HCT116 (cell line): ENCODE measurements around the gene RASSF7. TPM values are rescaled to one million over a fixed set of nuclear protein-coding genes. Genes with fewer than 3 reads are reported as not detected.

ENCODE experiments used
- ATAC-seq: fragments of 200-7000 bp; cut with Tn5 transposase; 2 replicates; pipeline ENCODE4 v1.9.1; 2020; ENCODE audit warnings: mild to moderate bottlenecking, moderate library complexity
- BruUV-seq: library from RNA; stranded (reverse); fragments of 400-500 nt; replicated peaks from 2 replicates; lab custom pipeline; 2021; lab: Mats Ljungman, UMichigan
- CTCF ChIA-PET: fragments of 300-600 bp; sonication (Branson Sonifier 250); formaldehyde crosslinking; loops from one replicate; lab custom pipeline; 2021; ENCODE audit warnings: antibody characterized with exemption; lab: Charles Lee
- POLR2A ChIA-PET: fragments of 300-600, 350-600 bp; sonication (Branson Sonifier 250); formaldehyde crosslinking; loops from one replicate; lab custom pipeline; 2021; ENCODE audit warnings: antibody characterized with exemption; lab: Charles Lee
- RAD21 ChIA-PET, 2 experiments: fragments of 300-600 bp; sonication (Branson Sonifier 250); formaldehyde crosslinking; loops; one replicate each; lab custom pipeline; 2023; ENCODE audit warnings: low total read pairs in 2 of 2; ENCODE audit not compliant: uncharacterized antibody in 2 of 2, unreplicated experiment in 2 of 2, low non-redundant PET in 1 of 2; lab: Charles Lee
- DNase-seq: peaks from one replicate; pipeline ENCODE4 v3.0.0-alpha.2; 2010; ENCODE audit warnings: low read depth, low spot score
- H2AFZ ChIP-seq: fragments of 200-600 bp; shearing (Covaris generic), sonication (generic); 2 replicates; pipeline ENCODE4 v1.6.1; 2017; ENCODE audit warnings: low read depth, mixed run types, mixed read lengths, antibody characterized with exemption, low read length; ENCODE audit not compliant: poor library complexity, severe bottlenecking
- H3K27ac ChIP-seq: 2 replicates; pipeline ENCODE4 v1.5.1; 2012; ENCODE audit warnings: low read depth, low read length
- H3K27me3 ChIP-seq: fragments of 200-600 bp; sonication (generic); 2 replicates; pipeline ENCODE4 v1.6.1; 2016; ENCODE audit warnings: mixed run types, low read length, mixed read lengths; ENCODE audit not compliant: insufficient read depth
- H3K36me3 ChIP-seq, 2 experiments: fragments of 200-500 bp in 1 of 2; fragments of 200-600 bp in 1 of 2; sonication (Bioruptor generic) in 1 of 2; sonication (generic) in 1 of 2; 2 replicates each; pipeline versions ENCODE4 v1.5.1 to v1.6.1; 2014 to 2016; ENCODE audit warnings: low read length in 2 of 2, inconsistent platforms in 1 of 2, mixed read lengths in 1 of 2, mixed run types in 1 of 2; ENCODE audit not compliant: insufficient read depth in 2 of 2, control insufficient read depth in 1 of 2
- H3K4me1 ChIP-seq, 2 experiments: fragments of 200-600 bp in 1 of 2; sonication (generic) in 1 of 2; 2 replicates each; pipeline versions ENCODE4 v1.5.1 to v1.6.1; 2012 to 2017; ENCODE audit warnings: low read length in 2 of 2, inconsistent platforms in 1 of 2, mild to moderate bottlenecking in 1 of 2, mixed read lengths in 1 of 2, mixed run types in 1 of 2, moderate library complexity in 1 of 2; ENCODE audit not compliant: insufficient read depth in 2 of 2, control insufficient read depth in 1 of 2
- H3K4me2 ChIP-seq: fragments of 200-600 bp; sonication (generic); 2 replicates; pipeline ENCODE4 v1.6.1; 2017; ENCODE audit warnings: mixed run types, low read length, mixed read lengths
- H3K4me3 ChIP-seq, 2 experiments: fragments of 200-600 bp in 1 of 2; sonication (generic) in 1 of 2; replicated peaks in 1 of 2; 2 replicates each; pipeline ENCODE4 v1.5.1; 2011 to 2016; ENCODE audit warnings: low read length in 2 of 2, control low read depth in 1 of 2, low read depth in 1 of 2, mild to moderate bottlenecking in 1 of 2, mixed read lengths in 1 of 2, mixed run types in 1 of 2
- H3K79me2 ChIP-seq: fragments of 200-600 bp; sonication (generic); 2 replicates; pipeline ENCODE4 v1.6.1; 2017; ENCODE audit warnings: mild to moderate bottlenecking, mixed run types, low read length, moderate library complexity, mixed read lengths; ENCODE audit not compliant: insufficient read depth
- H3K9ac ChIP-seq: fragments of 200-600 bp; sonication (generic); 2 replicates; pipeline ENCODE4 v1.6.1; 2016; ENCODE audit warnings: low read length, mixed read lengths
- H3K9me2 ChIP-seq: fragments of 200-600 bp; sonication (generic), shearing (Covaris generic); 2 replicates; pipeline ENCODE4 v1.6.1; 2017; ENCODE audit warnings: mixed run types, mild to moderate bottlenecking, moderate library complexity; ENCODE audit not compliant: insufficient read depth
- H3K9me3 ChIP-seq, 2 experiments: fragments of 200-500 bp in 1 of 2; fragments of 200-600 bp in 1 of 2; sonication (Bioruptor generic) in 1 of 2; sonication (generic) in 1 of 2; 2 replicates each; pipeline ENCODE4 v1.6.1; 2014 to 2017; ENCODE audit warnings: low read length in 2 of 2, mixed read lengths in 2 of 2, inconsistent platforms in 1 of 2, low read depth in 1 of 2, mild to moderate bottlenecking in 1 of 2, mixed run types in 1 of 2, moderate library complexity in 1 of 2; ENCODE audit not compliant: control insufficient read depth in 1 of 2, insufficient read depth in 1 of 2
- H4K20me1 ChIP-seq: fragments of 200-600 bp; sonication (generic), shearing (Covaris generic); 2 replicates; pipeline ENCODE4 v1.6.1; 2017; ENCODE audit warnings: mixed run types, mild to moderate bottlenecking, moderate library complexity; ENCODE audit not compliant: insufficient read depth
- POLR2AphosphoS5 ChIP-seq: IDR thresholded peaks from 2 replicates; pipeline ENCODE4 v1.6.1; 2011; ENCODE audit warnings: mild to moderate bottlenecking, low read depth, low read length, moderate library complexity
- SIN3A ChIP-seq: IDR thresholded peaks from 2 replicates; pipeline ENCODE4 v1.6.1; 2012; ENCODE audit warnings: low read depth
- intact Hi-C: fragments of 100-400 bp; cut with micrococcal nuclease; formaldehyde crosslinking; loops from 2 replicates; pipeline ENCODE4 v1.10.0; 2022
- microRNA counts: library from miRNA; unstranded; fragments of <30 nt; microRNA quantifications from one replicate; lab custom pipeline; 2015
- microRNA-seq: library from miRNA; unstranded; fragments of <30 nt; microRNA quantifications from one replicate; pipeline ENCODE4, GENCODE V29; 2016; ENCODE audit warnings: borderline number of aligned reads
- total RNA-seq: library from RNA; stranded (reverse); gene quantifications from one replicate; pipeline ENCODE4 v1.2.1, GENCODE V29; 2021; ENCODE audit not compliant: unreplicated experiment

The RASSF7 gene
- total RNA-seq, 1 experiment from 2014 or later: 35.9 TPM

- H3K9me2 ChIP-seq: no peaks in the 10 kb centered on the region
- RAD21 ChIA-PET: no interaction called here
- no peak overlapping the region for H2AFZ ChIP-seq
- CTCF ChIA-PET: interaction anchor here (0.6 to 1.8 kb wide), 2 partner anchors 59 to 113 kb away, joined by 4 to 5 read pairs; no protein-coding TSS in a partner anchor
- peak overlapping the region; percentile 27 for H3K9ac ChIP-seq
- intact Hi-C loops: loop anchor here (2.0 kb wide), 1 partner anchor 37 kb away; the partner anchor contains the start of gene PHRF1
- no peaks in the 10 kb centered on the region for H3K27me3 ChIP-seq
- peak overlapping the region; percentile 41 for H3K4me2 ChIP-seq
- POLR2A ChIA-PET: interaction anchor here (0.6 to 1.0 kb wide), 2 partner anchors 59 to 183 kb away, joined by 3 read pairs; no protein-coding TSS in a partner anchor
- TF ChIP-seq POLR2AphosphoS5 (peak; percentile 5; the same call in 1 of the 2 replicates), SIN3A (no peak)
- peak overlapping the region; percentile 47; the same call in 1 of the 2 replicates for H3K27ac ChIP-seq
- no peaks in the 10 kb centered on the region for H3K9me3 ChIP-seq
- peak; percentile 40 for ATAC-seq
- no peak overlapping the region for H3K4me3 ChIP-seq
- H4K20me1 ChIP-seq: peaks cover 13% of the 10 kb centered on the region; the same call in 1 of the 2 replicates
- H3K36me3 ChIP-seq: peaks cover 18 to 26% of the 10 kb centered on the region in 2 experiments; a peak in 3 of 4 replicates
- DNase-seq: peak; percentile 59
- H3K79me2 ChIP-seq: peaks cover 27% of the 10 kb centered on the region; the same call in 1 of the 2 replicates
- no TSS peak for BruUV-seq
- H3K4me1 ChIP-seq: peaks cover 8 to 42% of the 10 kb centered on the region in 2 experiments
These were observed 52.7 kb downstream of the RASSF7 start for GRCh38 chr11:613369-613968.

MicroRNAs encoded within 50 kb of the gene (microRNA counts, 767-probe panel; counts per million panel counts)
- not detected for microRNA hsa-miR-210 (lab: Ali Mortazavi, UCI)

Small RNAs within 50 kb of the gene (microRNA-seq; reads per million reads assigned to microRNA genes)
- 2,735 reads per million, percentile 89 among the genes with 10 or more reads in this experiment for gene MIR210

Other genes starting within 250 kb of the RASSF7 start
- 6.1 TPM for gene IFITM1, start 246.9 kb upstream of the RASSF7 start, total RNA-seq
- 380 TPM for gene IFITM3, start 240.1 kb upstream of the RASSF7 start, total RNA-seq
- 54.3 TPM for gene B4GALNT4, start 191.5 kb upstream of the RASSF7 start, total RNA-seq
- gene PKP3, start 166.8 kb upstream of the RASSF7 start, total RNA-seq: 157 TPM
- 85.6 TPM for gene SIGIRR, start 146.0 kb upstream of the RASSF7 start, total RNA-seq
- 70.3 TPM for gene ANO9, start 119.0 kb upstream of the RASSF7 start, total RNA-seq
- 40.1 TPM for gene PTDSS2, start 110.7 kb upstream of the RASSF7 start, total RNA-seq
- 120 TPM for gene RNH1, start 53.7 kb upstream of the RASSF7 start, total RNA-seq
- gene HRAS, start 25.4 kb upstream of the RASSF7 start, total RNA-seq: 104 TPM
- gene LRRC56, start 23.4 kb upstream of the RASSF7 start, total RNA-seq: 9.1 TPM
- gene LMNTD2, start 232 bp upstream of the RASSF7 start, total RNA-seq: 9.5 TPM
- 45.5 TPM for gene PHRF1, start 15.5 kb downstream of the RASSF7 start, total RNA-seq
- 15.2 TPM for gene IRF7, start 55.0 kb downstream of the RASSF7 start, total RNA-seq
- not detected for gene CDHR5, start 64.0 kb downstream of the RASSF7 start, total RNA-seq
- gene SCT, start 66.2 kb downstream of the RASSF7 start, total RNA-seq: not detected
- 2.4 TPM for gene DRD4, start 76.3 kb downstream of the RASSF7 start, total RNA-seq
- gene DEAF1, start 134.3 kb downstream of the RASSF7 start, total RNA-seq: 33.9 TPM
- 18.4 TPM for gene TMEM80, start 134.8 kb downstream of the RASSF7 start, total RNA-seq
- gene EPS8L2, start 145.3 kb downstream of the RASSF7 start, total RNA-seq: 157 TPM
- gene TALDO1, start 186.5 kb downstream of the RASSF7 start, total RNA-seq: 242 TPM
- gene GATD1, start 216.5 kb downstream of the RASSF7 start, total RNA-seq: 88.7 TPM
- 0.27 TPM for gene CEND1, start 229.1 kb downstream of the RASSF7 start, total RNA-seq
- 62.0 TPM for gene SLC25A22, start 237.3 kb downstream of the RASSF7 start, total RNA-seq
- 41.5 TPM for gene PIDD1, start 244.3 kb downstream of the RASSF7 start, total RNA-seq
- 3,615 TPM for gene RPLP2, start 249.0 kb downstream of the RASSF7 start, total RNA-seq